Omental fat pad (tissue), 4 donors: ENCODE results near the gene YAE1. TPM values are rescaled to one million over a fixed set of nuclear protein-coding genes. Genes with fewer than 3 reads are reported as not detected.

Experiments used
- ATAC-seq: fragments of 150-250 bp; one replicate; pipeline ENCODE4 v1.9.1; 2016; ENCODE audit warnings: mild to moderate bottlenecking, moderate library complexity; ENCODE audit not compliant: low FRiP score
- DNase-seq: peaks from one replicate; pipeline ENCODE4 v3.0.0-alpha.2; 2019; ENCODE audit warnings: low spot score
- total RNA-seq, 4 donors: library from RNA; depleted of rRNA; stranded (reverse); fragments of >200 nt; gene quantifications; one replicate each; pipeline ENCODE4 v1.1.0, GENCODE V29; 2016
- TF ChIP-seq, protein P1 (sequence below), 3 donors: fragments of 450-650 bp; IDR thresholded peaks; one replicate each; pipeline ENCODE4 v1.5.1; 2016 to 2017; ENCODE audit warnings: antibody characterized with exemption in 3 of 3, mild to moderate bottlenecking in 3 of 3, moderate library complexity in 2 of 3

Gene YAE1
- total RNA-seq, 4 donors from 2014 or later = 11.8 to 18.8 (median 16.6) TPM

DNA sequence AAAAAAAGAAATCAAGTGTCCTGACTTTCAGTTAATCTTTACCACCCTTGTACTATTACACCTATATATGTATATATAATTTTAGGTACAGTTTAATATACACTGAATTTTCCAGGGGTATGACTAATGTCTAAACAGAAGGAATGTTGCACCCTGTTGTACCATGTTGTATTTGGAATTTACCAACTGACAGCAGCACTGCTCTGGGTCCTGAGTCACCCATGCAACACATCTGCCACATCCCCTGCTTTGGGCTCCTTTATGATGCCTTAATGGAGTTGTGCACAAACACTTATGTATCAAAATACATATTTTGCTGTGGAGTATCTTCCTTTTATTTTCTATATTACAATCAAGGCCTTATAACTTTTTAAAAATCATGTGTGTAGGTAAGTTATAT is 21.2 kb downstream of the YAE1 start:
- TF ChIP-seq, protein P1, sequence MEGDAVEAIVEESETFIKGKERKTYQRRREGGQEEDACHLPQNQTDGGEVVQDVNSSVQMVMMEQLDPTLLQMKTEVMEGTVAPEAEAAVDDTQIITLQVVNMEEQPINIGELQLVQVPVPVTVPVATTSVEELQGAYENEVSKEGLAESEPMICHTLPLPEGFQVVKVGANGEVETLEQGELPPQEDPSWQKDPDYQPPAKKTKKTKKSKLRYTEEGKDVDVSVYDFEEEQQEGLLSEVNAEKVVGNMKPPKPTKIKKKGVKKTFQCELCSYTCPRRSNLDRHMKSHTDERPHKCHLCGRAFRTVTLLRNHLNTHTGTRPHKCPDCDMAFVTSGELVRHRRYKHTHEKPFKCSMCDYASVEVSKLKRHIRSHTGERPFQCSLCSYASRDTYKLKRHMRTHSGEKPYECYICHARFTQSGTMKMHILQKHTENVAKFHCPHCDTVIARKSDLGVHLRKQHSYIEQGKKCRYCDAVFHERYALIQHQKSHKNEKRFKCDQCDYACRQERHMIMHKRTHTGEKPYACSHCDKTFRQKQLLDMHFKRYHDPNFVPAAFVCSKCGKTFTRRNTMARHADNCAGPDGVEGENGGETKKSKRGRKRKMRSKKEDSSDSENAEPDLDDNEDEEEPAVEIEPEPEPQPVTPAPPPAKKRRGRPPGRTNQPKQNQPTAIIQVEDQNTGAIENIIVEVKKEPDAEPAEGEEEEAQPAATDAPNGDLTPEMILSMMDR (IDR thresholded peaks at IDR 0.05) = no peak
- no peak for ATAC-seq
- DNase-seq = no peak

DNA sequence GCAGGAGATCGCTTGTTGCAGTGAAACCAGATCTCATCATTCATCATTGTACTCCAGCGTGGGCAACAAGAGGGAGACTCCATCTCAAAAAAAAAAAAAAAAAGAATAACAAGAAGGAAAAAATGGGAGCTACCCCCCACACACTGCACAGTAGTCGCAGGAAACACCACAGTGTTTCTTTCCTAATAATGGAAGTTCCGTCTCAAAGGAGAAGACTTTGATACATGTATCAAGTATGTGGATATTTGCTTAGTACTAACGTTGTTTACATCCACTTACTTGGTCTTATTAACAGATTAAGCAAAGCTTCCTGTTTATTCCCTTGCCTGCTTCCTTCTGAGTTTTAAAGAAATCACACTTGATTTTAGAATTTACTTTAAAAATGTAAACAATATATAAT is 22.2 kb downstream of the YAE1 start:
- ATAC-seq = no peak
- TF ChIP-seq, protein P1 (IDR thresholded peaks at IDR 0.05) = no peak
- no peak for DNase-seq

DNA sequence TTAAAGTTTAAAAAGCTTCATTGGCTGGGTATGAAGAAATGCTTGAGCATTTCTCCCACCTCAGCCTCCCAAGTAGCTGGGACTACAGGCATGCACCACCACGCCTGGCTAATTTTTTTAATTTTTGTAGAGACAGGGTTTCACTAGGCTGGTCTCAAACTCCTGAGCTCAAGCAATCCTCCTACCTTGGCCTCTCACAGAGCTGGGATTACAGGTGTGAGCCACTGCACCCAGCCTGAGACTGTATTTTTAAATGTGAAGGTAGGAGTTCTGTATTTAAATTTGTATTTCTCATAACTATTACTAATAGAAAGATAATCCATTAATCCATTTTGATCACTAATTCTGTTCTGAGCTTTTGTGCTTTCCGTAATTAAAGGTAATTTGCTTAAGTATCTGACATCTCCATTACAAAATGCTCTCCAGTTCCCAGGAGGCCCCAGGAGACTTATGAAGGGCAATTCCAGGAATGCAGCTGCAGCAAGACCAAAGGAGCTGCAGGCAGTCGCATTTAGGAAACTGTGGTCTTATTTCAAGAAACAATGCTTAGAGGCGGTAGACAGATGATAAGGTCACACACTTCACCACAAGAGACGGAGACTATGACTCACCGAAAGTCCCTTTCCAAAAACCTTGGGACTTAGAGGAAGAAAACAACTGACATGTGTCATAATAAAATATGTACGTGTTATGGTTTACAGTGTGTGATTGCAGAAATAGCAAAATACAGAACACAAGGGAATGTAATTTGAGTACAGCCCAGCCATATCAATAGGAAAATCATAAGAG is 23.3 kb downstream of the YAE1 start:
- TF ChIP-seq, protein P1 (IDR thresholded peaks at IDR 0.05) = no peak
- DNase-seq (no peak), ATAC-seq (no peak)

DNA sequence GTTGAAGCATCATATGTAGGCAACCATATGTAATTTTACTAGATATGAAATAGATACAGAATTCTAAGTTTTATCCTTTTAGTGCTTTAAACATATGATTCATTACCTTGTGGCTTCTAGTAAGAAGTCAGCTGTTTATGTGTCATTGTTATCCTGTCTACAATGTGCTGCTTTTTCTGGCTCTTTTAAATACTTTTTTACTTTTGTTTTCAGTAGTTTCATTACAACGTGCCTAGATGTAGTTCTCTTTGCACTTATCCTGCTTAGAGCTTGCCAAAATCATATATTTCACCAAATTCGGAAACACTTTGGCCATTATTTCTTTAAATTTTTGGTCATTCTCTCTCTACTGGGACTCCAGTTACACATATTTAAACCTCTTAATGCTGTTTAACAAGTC is 26.4 kb downstream of the YAE1 start:
- TF ChIP-seq, protein P1 (IDR thresholded peaks at IDR 0.05) = no peak
- DNase-seq (no peak), ATAC-seq (no peak)

DNA sequence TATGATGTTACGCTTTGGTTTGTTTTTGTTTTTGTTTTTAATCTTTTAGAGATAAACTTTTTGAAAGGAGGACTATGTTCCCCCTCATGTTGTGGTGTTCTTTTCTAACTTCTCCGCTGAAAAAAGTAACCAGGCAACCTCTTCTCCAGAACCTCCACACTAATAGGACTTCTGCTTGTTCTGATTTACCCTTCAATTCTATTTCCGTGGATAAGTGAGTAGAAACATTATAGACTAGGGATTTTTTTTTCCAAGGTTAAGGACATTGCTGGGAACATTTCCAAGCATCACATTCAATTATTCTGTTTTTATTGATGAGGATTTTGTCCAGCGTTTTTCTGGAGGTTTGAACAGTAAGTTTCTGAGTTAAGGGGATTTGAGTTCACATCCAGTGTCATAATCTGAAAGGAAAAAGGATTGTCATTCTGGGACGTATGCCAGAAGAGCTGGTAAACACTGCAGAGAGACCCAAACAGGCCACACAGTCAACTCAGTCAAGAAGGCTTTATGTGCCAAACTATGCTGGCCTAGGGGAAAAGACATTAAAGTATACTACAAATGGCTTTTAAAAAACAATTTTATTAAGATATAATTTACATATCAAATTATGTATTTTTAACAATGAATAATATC is 28.9 kb downstream of the YAE1 start:
- no peak for ATAC-seq

DNA sequence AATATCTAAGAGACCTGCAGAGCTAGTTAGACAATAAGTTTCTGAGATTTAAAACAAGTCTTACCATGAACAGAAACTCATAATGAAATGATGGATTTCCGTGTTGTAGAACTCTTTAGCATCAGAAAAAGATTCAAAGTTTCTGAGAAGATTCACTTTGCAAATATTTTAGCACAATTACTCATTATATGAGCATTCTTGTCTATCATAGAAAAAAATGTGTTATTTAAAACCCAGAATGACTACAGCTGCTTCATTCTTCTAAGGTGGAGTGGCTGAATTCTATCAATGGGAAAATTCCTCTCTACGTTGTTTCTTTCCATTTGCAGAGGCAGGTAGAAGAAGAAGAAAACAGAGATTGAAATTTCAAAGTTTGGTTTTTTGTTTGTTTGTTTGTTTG is 36.1 kb downstream of the YAE1 start:
- TF ChIP-seq, protein P1 (IDR thresholded peaks at IDR 0.05) = no peak

More for the DNA sequence above, 28.9 kb downstream of the YAE1 start:
- no peak for DNase-seq
- TF ChIP-seq, protein P1 (IDR thresholded peaks at IDR 0.05) = no peak

DNA sequence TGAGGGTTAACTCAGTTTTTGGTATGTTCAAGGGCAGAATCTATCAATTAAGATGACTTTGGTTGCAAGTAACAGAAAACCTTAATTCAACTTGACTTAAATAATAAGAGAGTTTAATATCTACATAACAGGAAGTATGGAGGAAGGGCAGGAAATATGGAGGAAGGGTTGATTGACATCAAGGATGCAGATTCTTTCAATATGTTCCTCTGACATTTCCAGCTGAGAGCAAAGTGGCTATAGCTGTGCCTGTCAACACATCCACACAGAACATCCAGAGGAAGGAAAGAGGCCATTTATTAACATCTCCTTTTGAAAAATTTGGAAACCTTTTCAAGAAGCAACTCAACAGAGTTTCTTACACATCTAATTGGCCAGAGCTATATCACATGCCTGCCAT is 37.7 kb downstream of the YAE1 start:
- TF ChIP-seq, protein P1 (IDR thresholded peaks at IDR 0.05) = no peak
- DNase-seq (no peak), ATAC-seq (no peak)

More for the DNA sequence above, 36.1 kb downstream of the YAE1 start:
- ATAC-seq = no peak
- DNase-seq = no peak
